ENCODE data around the gene ART5.

Gene ART5

DNA sequence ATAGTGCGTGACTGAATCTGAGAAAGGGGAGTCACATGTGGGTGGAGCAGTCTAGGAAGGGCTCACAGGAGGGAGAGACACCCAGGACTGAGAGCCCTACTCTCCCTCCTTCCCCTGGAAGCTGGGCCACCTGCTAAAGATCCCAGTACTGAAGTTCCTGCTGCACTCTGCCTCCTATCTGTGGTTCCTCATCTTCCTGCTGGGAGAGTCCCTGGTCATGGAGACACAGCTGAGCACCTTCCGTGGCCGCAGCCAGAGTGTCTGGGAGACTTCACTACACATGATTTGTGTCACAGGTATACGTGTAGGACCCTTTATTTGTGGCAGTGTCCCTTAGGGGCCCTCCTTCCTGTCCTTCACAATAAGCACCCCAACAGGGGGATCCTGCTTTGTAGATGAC, 19.3 kb downstream of the ART5 start:
- TF ChIP-seq, protein P1, sequence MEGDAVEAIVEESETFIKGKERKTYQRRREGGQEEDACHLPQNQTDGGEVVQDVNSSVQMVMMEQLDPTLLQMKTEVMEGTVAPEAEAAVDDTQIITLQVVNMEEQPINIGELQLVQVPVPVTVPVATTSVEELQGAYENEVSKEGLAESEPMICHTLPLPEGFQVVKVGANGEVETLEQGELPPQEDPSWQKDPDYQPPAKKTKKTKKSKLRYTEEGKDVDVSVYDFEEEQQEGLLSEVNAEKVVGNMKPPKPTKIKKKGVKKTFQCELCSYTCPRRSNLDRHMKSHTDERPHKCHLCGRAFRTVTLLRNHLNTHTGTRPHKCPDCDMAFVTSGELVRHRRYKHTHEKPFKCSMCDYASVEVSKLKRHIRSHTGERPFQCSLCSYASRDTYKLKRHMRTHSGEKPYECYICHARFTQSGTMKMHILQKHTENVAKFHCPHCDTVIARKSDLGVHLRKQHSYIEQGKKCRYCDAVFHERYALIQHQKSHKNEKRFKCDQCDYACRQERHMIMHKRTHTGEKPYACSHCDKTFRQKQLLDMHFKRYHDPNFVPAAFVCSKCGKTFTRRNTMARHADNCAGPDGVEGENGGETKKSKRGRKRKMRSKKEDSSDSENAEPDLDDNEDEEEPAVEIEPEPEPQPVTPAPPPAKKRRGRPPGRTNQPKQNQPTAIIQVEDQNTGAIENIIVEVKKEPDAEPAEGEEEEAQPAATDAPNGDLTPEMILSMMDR (IDR thresholded peaks at IDR 0.05; ENCODE audit: low read length, missing control alignments): no peak
- no peak for DNase-seq (ENCODE audit: low read depth)
- H3K4me3 ChIP-seq (replicated peaks; ENCODE audit: low read depth, low read length): no peak overlapping the region

DNA sequence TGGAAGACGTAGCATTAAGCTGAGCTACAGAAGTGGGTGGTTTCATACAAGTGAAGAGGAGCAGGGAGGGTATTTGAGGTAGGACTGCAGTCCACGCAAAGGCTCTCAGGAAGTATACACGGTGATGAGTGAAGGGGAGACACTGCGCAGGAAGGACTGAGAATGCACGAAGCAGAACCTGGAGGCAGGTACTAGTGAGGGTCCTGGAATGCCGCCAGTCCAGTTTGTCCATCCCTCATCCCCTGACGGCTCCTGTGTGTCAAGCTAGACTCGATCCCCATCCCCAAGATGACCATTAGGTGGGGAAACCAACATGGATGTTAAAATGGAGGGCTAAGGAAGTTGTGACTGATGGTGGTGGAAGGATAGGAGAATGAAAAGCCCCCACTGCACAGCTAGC, 23.8 kb downstream of the ART5 start:
- TF ChIP-seq, protein P1 (IDR thresholded peaks at IDR 0.05; ENCODE audit: low read length, missing control alignments): no peak
- no peak for DNase-seq (ENCODE audit: low read depth)
- H3K4me3 ChIP-seq (replicated peaks; ENCODE audit: low read depth, low read length): no peak overlapping the region

DNA sequence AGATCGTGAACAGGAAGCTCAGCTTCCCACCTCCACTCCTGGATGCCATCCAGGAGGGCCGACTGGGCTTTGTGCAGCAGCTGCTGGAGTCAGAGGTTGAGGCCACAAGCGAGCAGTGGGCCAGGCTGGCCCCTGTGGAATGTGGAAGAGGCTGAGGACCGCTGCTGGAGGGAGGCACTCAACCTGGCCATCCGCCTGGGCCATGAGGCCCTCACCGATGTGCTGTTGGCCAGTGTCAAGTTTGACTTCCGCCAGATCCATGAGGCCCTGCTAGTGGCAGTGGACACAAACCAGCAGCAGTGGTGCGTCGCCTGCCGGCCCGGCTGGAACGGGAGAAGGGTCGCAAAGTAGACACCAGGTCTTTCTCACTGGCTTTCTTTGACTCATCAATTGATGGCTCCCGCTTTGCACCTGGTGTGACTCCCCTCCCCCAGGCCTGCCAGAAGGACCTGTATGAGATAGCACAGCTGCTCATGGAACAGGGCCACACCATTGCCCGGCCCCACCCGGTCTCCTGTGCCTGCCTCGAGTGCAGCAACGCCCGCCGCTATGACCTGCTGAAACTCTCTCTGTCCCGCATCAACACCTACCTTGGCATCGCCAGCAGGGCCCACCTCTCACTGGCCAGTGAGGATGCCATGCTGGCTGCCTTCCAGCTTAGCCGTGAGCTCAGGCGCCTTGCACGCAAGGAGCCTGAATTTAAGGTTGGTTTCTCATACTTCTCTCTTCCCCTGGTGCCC, 24.9 kb downstream of the ART5 start:
- DNase-seq (ENCODE audit: low read depth): peak; percentile 11
- TF ChIP-seq, protein P1 (IDR thresholded peaks at IDR 0.05; ENCODE audit: low read length, missing control alignments): no peak

DNA sequence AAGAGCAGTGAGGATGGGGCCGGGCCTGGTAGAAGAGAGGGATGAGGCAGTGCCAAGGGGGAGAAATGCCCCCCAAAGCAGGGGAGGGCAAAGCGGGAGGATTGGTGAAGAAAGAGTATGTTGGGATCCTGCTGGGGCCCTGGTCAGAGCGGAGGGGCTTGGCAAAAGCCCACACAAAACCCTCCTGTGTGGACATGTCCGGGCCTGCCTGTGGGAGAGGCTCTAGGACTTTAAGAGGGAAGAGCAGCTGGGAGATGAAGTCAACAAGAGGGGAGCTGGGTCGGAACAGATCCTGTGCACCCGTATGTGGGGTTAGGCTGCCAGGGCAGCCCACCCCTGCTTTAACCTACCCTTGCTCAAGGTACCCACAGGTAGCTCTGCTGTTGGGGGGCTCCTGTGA, 25.8 kb downstream of the ART5 start:
- no peak overlapping the region for H3K4me3 ChIP-seq (replicated peaks; ENCODE audit: low read depth, low read length)
- TF ChIP-seq, protein P1 (IDR thresholded peaks at IDR 0.05; ENCODE audit: low read length, missing control alignments): no peak
- DNase-seq (ENCODE audit: low read depth): no peak

More for the DNA sequence above, 24.9 kb downstream of the ART5 start:
- H3K4me3 ChIP-seq (replicated peaks; ENCODE audit: low read depth, low read length): no peak overlapping the region

DNA sequence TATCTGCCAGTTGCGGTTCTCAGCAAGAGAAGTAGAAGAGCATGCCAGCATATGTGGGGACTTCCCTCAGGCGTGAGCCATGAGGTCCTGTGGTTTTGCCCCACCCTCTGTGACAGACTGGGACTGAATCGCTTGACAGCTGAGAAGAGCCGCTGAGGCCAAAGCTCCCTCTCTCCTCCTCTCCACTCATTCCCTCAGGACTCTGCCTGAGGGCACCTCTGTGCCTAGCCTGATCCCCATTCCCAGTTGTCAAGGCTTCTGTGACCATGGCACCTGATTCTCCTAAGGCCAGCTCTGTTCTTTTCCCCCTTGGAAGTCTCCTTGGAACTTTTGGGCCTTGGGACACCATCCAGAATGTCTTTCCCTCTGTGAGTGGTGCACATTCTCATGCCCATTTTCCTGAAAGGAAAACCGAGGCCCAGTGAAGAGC, 27.0 kb downstream of the ART5 start:
- DNase-seq (ENCODE audit: low read depth): no peak
- no peak overlapping the region for H3K4me3 ChIP-seq (replicated peaks; ENCODE audit: low read depth, low read length)
- TF ChIP-seq, protein P1 (IDR thresholded peaks at IDR 0.05; ENCODE audit: low read length, missing control alignments): no peak

DNA sequence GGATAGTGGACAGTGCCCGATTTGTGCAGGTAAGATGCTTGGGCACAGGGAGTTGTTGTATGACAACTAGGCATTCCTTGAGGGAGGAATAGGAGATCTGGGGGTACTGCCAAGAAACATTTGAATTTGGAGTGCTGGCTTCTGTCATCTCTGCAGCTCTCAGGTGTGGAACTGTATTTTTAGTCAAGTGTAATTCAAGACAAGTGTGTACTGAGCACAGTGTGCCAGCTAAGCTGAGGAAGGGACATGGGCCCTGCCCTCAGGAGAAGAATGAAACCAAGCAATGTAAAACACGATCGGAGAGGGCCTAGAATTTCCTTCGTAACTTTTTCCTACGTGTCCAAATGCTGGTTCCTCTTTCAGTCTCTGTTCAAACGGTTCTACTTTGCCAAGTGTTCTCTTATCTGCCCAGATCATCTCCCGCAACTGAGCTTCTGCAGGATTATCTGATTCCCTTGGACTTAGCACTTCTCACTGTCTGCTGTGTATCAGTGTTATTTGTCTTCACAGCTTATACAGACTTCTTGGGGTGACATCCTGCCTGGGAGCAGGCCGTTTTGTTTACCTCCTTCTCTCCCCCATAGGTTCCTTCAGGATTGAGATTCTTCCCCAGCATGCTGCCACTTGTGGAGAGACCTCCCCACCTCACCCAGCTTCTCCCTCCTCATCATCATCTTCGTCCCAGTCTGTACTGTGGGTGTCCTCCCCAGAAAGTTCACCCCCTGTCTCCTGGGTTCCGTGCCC, 27.6 kb downstream of the ART5 start:
- TF ChIP-seq, protein P1 (IDR thresholded peaks at IDR 0.05; ENCODE audit: low read length, missing control alignments): no peak
- H3K4me3 ChIP-seq (replicated peaks; ENCODE audit: low read depth, low read length): no peak overlapping the region
- no peak for DNase-seq (ENCODE audit: low read depth)

All from fibroblast of pulmonary artery (primary cell).